GM19467 (cell line): Measurements from ENCODE around the gene CGNL1.

Experiments
- ATAC-seq: cut with Tn5 transposase; IDR thresholded peaks from one replicate; pipeline ENCODE4 v1.9.1; 2021; ENCODE audit warnings: mild to moderate bottlenecking, moderate library complexity; ENCODE audit not compliant: unreplicated experiment

CGNL1 gene

DNA sequence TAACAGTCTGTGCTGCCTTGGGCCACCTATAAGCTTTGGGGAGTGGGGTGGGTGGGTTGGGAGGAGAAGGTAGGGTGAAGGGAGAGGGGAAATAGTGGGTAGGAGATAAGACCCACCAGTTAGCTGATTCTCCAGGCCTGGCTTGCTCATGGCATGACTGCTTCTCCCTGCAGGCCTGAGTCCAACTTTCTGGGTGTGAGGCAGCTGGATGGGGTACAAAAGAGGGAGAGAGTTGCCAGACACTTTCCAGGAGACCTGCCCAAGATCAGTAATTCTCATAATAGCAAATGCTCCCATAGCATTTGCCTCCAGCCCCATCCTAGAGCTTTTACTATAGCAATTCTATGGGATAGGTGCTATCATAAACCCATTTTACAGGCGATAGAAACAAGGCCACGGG lies 7.7 kb downstream of the CGNL1 start:
- ATAC-seq = no peak

DNA sequence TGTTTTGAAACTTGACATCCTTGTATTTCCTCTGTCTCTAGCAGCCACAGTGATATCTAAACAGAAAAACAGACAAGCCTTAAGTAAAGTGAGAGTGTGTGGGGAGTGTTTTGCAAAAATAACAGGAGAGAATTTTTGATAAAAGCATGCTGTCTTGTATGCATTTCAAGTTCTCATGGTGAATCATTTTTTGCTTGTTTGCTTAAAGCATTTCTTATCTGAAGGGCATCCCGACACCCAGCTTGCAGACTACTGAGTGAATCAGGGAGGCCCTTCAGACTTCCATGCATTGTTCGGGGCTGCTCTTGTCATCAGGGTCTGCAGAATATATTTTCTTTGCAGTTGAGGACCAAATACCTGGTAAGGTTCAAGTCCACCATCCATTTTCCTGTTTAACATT lies 8.5 kb downstream of the CGNL1 start:
- ATAC-seq = no peak

DNA sequence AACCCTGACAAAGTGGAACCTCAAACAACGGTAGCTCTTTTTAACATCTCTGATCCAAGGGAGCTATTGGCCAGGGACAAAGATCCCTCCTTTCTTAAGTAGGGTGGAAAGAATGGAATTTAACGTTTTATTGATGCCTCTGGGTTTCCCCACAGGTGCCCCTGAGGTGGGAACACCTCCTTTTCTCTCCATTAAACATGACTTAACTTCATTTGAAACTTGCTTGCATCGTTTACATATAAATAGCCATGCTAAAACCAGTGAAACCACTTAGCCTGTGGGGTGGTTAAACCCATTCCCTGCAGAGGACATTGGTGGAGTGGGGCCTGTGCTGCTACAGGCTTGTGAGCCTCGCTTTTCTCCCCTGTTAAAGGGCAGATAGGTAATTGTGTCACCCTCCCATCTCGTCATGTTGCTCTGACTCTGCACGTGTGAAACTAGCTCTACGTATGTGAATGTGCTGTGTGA lies 9.7 kb downstream of the CGNL1 start:
- no peak for ATAC-seq

DNA sequence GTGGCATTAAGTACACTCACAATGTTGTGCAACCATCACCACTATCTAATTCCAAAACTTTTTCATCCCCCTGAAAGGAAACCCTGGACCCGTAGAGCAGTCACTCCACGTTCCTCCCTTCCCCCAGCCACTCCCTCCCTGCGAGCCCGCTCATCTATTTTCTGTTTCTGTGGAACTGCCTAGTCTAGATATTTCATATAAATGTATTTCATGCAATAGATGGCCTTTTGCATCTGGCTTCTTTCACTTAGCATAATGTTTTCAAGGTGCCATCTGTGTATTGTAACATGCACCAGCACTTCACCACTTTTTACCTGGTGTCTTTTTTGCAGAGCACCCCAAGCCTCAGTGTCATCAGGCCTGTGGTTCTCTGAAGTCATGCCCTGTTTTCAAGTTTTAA lies 10.7 kb downstream of the CGNL1 start:
- no peak for ATAC-seq

DNA sequence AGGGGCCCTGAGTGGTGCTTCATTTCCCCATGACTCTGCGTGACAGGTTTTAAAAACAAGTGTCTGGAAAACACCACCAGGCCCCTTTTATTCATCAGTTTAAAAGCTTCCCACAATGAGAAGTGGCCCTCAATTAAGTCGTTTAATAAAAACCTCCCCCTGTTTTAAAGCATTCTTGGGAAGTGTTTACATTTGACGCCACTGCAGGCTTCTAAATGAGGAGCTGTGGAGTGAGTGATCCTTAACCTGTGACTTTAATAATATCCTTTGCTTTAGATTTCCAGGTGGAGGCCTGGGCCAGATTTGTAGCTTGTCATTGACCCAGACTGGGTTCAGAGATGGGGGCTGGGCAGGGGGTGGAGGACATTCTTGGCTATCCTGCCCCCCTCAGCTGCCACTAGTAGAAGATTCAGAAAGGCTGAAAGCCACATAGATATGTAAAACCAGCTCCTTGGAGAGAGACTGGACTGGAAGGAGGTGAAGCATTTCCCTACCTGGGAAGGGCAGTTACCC lies 11.3 kb downstream of the CGNL1 start:
- ATAC-seq = no peak

DNA sequence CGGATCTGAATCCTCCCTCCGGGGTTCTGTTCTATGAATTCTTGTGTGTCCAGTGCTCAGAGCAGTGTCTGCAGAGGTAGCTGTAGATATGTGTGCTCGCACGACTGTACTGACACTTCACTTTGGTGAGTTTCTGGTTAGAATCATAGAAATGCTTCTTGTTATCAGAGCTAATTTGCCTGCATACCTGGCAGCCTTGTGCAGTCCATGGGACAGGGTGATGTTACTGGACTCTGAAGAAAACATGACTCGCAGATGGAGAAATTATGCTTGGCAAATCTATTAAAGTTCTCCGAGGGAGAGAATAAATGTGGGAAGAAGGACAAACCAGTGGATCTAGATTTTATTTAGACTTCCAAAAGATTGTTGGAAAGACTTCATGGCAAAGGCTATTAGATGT lies 12.2 kb downstream of the CGNL1 start:
- no peak for ATAC-seq

DNA sequence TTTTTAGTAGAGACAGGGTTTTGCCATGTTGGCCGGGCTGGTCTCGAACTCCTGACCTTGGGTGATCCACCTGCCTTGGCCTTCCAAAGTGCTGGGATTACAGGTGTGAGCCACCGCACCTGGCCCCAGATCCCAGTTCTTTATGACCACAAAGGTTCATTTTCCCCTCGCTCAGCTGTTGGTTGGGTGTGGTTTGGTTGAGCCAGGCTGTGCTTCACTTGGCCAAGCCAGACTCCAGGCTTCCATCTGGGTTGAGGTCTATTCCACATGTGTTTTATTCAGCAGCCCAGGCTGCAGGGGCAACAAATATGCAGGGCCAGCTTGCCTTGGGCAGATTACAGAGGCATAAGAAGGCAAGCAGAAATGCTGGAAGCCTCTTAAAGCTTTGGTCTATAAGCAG lies 13.7 kb downstream of the CGNL1 start:
- ATAC-seq = no peak

DNA sequence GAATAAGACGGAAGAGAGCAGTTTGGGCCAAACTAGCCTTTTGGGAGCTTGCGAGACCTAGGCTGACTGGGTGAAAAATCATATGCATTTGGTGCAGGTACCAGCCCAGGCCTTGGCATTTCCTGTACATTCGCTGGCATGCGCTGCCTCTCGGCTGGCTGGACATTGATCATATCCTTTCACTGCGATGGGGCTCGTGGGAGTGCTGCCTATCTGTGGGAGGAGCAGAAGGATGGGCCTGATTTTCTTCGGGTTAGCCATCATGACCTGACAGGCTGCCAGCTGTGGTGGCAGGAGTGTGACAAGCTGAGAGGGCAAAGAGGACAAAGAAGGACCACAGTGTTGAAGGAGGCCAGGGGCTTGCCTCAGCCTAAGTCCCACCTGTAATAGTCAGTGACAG lies 14.3 kb downstream of the CGNL1 start:
- no peak for ATAC-seq

DNA sequence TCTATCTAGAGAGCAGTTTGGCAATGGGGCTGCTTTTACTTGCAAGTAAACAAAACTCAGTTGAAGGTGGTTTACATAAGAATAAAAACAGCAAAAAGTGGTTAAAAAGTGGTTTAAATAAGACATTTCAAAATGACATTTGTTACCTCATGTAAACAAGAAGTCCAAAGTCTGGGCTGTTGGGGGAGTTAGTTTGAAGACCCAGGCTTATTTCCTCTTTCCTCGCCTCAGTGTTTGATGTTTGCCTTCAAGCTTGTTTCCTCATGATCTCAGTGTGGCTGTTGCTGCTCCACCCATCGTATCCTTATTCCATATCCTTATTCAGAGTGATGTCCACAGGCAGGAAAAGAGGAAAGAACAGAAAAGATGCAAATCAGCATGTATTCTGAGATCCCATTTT lies 15.2 kb downstream of the CGNL1 start:
- no peak for ATAC-seq

DNA sequence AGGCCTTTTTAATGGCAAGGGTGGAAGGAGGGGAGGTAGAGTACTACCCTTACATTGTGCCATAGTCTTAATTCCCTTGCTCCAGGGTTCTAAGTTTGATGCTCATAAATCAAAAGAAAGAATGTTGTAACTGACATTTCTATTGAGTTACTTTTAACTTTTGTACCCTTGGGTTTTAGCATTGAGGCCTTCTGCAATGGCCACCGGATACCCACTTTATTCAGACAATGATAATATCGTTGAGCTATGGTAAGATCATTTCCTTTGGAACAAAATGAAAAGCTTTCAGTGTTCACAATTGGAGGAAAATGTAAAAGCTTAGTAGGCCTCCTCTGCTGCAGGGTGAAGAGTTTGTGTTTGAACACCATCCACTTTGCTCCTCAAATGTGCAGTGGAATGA lies 16.8 kb downstream of the CGNL1 start:
- no peak for ATAC-seq

DNA sequence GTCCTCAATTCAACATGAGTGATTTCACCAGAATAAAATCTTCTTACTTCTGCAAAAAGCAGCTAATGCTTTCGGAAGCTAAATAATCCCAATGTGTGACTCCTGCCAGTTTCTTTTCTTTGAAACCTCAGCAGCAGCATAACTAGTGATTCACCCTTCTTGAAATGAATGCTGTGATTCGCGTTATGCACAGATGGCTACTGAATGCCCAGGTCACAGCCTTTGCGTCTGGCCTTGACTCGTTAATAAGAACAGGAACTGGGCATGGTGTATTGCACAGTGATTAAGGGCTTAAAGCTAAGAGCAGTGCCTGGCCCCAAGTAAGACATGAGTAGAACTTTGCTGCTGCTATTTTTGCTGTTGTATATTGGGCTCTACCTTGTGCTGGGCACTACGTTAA lies 19.0 kb downstream of the CGNL1 start:
- no peak for ATAC-seq

DNA sequence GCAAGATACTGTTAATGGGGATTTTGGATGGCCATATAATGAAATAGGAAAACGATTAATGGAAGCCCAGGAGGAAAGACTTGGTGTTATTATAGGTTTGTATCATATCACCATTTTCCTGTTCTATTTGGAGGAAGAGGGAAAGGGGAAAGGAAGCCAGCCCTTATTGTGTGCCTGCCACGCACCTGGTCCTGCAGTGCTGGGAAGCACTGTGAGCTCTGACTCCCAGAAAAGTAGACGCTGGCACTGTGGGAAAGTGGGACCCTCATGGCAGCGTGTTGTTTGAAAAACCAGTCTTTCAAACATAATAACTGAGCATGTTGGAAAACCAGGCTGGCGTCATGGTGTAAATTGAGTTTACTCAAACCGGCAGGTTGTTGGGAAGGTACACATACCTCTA lies 22.0 kb downstream of the CGNL1 start:
- no peak for ATAC-seq

DNA sequence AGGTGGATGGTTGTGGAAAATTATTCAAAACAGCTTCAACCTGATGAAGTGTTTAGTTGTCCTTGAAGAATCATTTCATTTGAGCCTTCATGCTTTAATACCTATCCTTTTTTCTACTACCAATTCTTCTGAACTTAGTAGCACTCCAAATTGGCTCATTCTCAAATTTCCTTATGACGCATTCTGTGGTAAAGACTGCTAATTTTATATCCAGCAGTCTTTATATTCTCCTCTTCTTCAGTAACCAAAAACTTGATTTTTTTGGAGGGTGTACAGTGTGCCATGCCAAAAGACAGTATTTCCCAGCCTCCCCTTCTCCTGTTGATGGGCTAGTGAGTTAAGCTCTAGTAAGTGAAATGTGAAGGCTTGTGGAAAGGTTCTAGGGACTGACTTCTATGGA lies 25.2 kb downstream of the CGNL1 start:
- ATAC-seq = no peak

DNA sequence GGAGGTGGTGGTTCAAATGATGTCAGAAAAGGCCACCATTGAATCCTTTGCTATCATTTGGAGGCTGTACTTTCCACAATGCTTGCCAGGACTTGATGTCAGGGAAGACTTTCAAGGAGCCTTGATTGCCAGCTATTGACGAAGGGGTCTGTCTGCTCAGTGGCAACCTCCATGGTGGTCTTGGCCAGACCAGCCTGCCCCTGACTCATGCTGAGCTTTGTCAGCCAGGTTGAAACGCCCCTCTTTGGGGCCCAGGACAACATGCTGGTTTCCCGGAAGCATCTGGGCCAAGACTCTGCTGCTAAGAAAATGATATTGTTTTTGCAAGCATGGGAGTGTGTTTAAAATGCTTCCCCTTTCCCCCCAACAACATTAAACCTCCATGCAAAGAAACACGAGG lies 26.7 kb downstream of the CGNL1 start:
- ATAC-seq = no peak

DNA sequence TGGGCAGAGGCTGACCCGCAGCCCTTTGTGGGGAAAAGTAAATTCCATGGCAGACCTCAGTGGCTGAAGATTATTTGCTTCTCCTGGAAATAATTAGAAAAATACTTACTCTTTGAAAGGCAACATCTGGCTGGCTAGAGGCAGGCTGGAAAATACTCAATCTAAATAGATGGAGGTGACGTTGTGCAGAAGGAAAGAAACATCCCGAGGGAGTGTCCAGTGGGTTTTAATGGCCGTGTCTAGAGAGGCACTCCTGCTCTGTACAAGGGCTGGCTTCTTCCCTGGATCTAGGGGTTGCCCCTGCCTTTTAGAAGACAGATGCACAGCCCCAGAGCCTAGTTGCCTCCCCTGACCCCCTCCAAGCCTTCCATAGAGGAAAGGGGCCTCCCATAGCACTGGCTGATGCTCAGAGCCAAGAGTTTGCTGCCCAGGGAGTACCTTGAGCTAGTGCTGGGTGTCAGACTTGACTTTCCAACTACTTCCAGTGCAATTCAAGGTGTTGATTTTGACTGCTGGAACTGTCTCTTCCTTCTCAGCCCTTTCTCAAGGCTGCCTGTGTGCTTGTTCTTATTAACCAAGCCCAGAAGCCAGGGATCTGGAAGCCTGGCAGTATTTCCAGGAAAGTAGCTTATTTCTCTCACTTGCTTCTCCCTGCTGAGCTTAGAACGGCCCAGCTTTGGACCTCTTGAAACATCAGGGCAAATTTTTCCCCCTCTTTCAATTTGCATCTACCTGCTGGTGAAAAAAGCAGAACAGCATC lies 27.4 kb downstream of the CGNL1 start:
- no peak for ATAC-seq

DNA sequence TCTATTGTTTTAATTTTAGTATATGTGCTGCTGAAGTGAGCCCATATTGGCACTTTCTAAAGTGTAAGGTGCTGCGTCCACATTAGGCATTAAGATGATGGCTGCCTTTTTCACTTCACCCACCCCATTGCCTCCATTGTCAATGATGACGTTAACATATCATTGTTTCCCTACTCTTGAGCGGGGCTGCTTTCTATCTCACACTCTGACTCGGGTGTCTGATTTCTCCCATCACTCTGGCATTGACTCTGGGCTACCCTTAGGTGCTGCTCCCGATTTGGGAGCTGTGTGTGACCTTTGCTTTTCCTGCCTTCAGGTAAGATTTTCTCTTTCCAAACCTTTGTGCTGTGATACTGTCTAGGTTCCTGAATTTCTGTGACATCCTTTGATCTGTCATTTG lies 28.8 kb downstream of the CGNL1 start:
- no peak for ATAC-seq

DNA sequence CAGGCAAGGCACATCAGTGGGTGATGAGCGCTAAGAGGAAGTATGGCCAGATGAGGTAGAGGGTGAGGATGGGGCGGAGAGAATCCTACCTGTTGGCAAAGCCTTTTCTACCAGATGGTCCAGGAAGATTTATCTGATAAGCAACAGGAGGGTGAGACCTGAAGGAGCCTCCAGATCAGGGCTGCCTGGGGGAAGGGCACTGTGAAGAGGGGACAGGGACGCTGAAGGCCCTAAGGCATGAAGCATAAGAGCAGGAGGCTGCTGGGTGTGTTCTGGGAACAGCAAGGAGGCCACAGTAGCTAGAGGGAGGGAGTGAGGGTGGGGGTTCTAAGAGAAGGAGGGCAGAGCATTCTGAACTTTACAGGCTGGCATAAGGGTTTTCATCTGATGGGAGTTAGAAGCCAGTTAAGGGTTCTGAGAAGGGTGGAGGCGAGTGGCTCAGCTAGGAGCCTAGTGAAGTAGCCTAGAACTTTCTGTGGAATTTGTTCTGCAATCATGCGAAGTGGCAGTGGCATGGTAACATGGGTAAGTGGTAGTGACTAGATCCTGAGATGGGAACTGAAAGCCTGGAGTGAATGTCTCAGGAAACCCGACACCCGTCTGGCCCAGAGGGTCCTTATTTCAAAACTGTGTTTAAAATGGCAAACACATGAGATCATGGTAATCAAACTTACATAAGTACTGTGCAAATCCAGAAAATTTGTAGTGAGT lies 29.9 kb downstream of the CGNL1 start:
- no peak for ATAC-seq

DNA sequence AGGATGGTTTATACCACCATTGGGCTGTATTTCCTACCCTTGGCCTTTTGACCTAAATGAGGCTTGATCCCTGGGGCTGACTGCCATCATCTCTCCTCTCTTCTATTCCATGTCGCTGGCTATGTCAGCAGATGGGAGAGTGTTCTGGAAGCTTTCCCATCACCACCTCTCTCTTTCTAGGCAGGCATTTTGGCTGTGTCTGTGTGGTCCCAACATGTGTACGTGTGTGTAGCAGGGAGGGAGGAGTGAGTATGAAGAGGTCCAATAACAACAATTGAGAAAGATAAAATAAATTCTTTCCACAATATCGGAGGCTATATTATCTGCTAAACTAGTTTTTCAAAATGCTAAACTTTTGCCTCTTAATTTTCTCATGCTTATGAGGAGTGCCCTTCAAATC lies 34.1 kb downstream of the CGNL1 start:
- ATAC-seq = no peak

DNA sequence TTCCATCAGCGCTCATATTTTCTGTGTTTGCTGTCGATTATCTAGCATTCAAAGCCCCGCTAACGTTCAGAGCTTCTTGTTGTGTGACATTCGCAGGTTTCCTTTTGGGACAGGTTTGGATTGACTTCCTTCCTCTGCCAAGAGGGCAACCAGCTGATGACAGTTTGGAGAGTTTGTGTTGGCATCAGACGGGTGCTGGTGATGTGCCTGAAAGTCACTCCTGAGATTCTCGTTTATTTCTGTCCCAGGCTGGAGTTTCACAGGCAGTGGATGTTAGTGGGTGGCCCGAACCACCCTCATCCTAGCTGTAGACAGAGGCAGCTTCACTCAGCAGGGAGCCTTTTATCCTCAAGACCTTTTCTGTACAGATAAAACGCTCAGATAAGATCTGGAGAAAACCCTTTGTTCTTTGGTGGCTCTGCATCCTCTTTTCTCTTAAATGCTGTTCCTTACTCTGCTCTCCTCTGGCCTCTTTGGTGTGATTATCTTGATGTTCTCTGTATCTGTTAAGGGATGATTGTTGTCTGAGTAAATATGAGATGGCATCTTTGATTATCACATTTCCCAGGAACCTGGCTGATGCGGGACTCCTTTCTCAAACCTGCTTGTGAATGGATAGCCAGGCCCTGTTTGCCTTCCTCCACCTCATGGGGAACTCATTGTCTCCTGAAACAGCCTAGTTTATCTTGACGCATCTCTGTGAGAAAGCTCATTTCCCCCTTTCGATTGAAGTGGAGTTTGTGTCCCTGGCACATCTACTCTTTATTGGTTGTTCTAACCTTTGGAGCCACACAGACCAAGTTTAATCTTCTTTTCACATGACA lies 35.9 kb downstream of the CGNL1 start:
- no peak for ATAC-seq

DNA sequence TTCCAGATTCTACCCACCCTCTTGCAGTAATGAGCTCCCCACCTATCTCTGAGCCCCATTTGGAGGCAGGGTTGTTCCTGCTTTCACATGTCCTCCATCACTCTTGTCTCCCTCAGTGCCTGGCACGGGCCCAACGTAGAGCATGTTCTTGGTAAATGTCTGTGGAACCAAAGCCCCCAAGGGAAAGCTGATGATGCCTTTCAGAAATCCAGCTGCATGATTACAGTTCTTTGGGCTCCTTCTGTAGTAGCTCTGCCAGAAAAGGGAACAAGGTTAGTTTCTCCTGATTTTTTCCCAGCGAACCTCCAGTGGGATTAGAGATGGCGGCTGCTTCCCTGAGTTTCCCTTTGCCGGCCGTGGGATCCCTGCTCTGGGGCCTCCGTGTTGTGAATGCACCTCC lies 39.3 kb downstream of the CGNL1 start:
- ATAC-seq = no peak

DNA sequence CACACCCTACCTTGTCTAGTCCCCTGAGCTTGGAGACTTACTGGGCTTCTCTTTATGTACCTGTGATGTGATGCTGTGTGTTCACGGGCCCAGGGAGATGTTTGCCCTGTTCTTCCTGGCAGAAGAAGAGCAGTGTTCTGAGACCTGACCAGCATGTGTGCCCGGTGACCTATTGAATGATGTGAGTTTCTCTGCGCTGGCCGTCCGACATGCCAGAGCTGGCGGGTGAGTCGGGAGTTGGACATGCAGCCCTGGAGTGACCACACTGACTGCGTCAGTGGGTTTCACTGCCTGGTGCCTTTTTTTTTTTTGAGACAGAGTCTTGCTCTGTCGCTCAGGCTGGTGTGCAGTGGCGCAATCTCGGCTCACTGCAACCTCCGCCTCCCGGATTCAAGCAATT lies 42.3 kb downstream of the CGNL1 start:
- ATAC-seq = no peak

DNA sequence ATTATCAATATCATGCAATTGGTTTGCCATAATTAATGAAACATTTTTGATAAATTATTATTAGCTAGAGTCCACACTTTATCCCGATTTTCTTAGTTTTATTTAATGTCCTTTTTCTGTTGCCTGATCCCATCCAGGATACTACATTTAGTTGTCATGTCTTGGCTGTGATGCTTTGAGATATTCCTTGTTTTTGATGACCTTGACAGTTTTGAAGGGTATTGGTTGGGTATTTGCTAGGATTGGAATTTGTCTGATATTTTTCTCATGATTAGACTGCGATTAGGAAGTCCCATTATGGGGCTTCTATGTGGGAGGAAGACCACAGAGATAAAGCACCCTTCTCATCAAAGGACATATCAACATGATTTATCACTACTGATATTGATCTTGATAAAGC lies 43.0 kb downstream of the CGNL1 start:
- no peak for ATAC-seq
